ENCODE measurements around the gene KIAA1671. TPM values are rescaled to one million over a fixed set of nuclear protein-coding genes. Genes with fewer than 3 reads are reported as not detected.
"Not testable (repeated sequence)": the region's sequence is repeated elsewhere in the genome, so short reads cannot be mapped to it uniquely, and the experiment has no call there.

The KIAA1671 gene
- total and polyA plus RNA-seq, 4 donors: 8.7 to 35.9 (median 19.1) TPM

- Histone ChIP-seq H3K9me3 (ENCODE audit: control insufficient read depth in 4 of 4, low read length in 3 of 4) (peaks cover 0 to 6% (median 2%) of the 10 kb centered on the region in 4 donors), H3K4me3 (ENCODE audit: low read depth in 1 of 3, low read length in 3 of 3) (no peak overlapping the region), H3K4me1 (ENCODE audit: control insufficient read depth in 4 of 4, insufficient read depth in 4 of 4, low read length in 3 of 4) (no peaks in the 10 kb centered on the region), H3K9ac (ENCODE audit: low read depth in 1 of 2, low read length in 2 of 2) (no peak overlapping the region), H3K27ac (ENCODE audit: low read depth in 1 of 2, low read length in 2 of 2) (no peak overlapping the region), H3K27me3 (ENCODE audit: control insufficient read depth in 4 of 4, insufficient read depth in 4 of 4, low read length in 3 of 4) (no peaks in the 10 kb centered on the region), H3K36me3 (ENCODE audit: control insufficient read depth in 4 of 4, insufficient read depth in 3 of 4, low read depth in 1 of 4, low read length in 3 of 4) (no peaks in the 10 kb centered on the region)
- no peak for TF ChIP-seq JUND (IDR thresholded peaks at IDR 0.05)
- no peak for TF ChIP-seq GABPA (IDR thresholded peaks at IDR 0.05 in 1 of 2, conservative IDR thresholded peaks at IDR 0.05 in 1 of 2)
- TF ChIP-seq TAF1 (conservative IDR thresholded peaks at IDR 0.05): no peak
- TF ChIP-seq HNF4G (IDR thresholded peaks at IDR 0.05): no peak
- no peak for TF ChIP-seq EGR1 (IDR thresholded peaks at IDR 0.05; ENCODE audit: low read depth in 2 of 2)
- TF ChIP-seq SP1 (IDR thresholded peaks at IDR 0.05): no peak
- no peak for TF ChIP-seq RAD21 (IDR thresholded peaks at IDR 0.05)
- TF ChIP-seq NR2F2 (IDR thresholded peaks at IDR 0.05): no peak
- WGBS: 100% methylated on average over 1 of the region's 1 CpG
- no peak for DNase-seq (ENCODE audit: low spot score)
Observed at GRCh38 chr22:24905909-24906308, 46.6 kb upstream of the KIAA1671 start.

GRCh38 chr22:24907101-24907500, 45.4 kb upstream of the KIAA1671 start:
- H3K9me3 ChIP-seq (ENCODE audit: control insufficient read depth in 4 of 4, low read length in 3 of 4); H3K9ac ChIP-seq (ENCODE audit: low read depth in 1 of 2, low read length in 2 of 2); H3K27ac ChIP-seq (ENCODE audit: low read depth in 1 of 2, low read length in 2 of 2); H3K36me3 ChIP-seq (ENCODE audit: control insufficient read depth in 4 of 4, insufficient read depth in 3 of 4, low read depth in 1 of 4, low read length in 3 of 4); H3K27me3 ChIP-seq (ENCODE audit: control insufficient read depth in 4 of 4, insufficient read depth in 4 of 4, low read length in 3 of 4); H3K4me3 ChIP-seq (ENCODE audit: low read depth in 1 of 3, low read length in 3 of 3); DNase-seq (ENCODE audit: low spot score); H3K4me1 ChIP-seq (ENCODE audit: control insufficient read depth in 4 of 4, insufficient read depth in 4 of 4, low read length in 3 of 4): not testable (repeated sequence)
- WGBS: 98% methylated on average over 3 of the region's 3 CpGs

- no peak overlapping the region for H3K27ac ChIP-seq (ENCODE audit: low read depth in 1 of 2, low read length in 2 of 2)
- 64% methylated on average over 4 of the region's 4 CpGs for WGBS
- TF ChIP-seq REST (IDR thresholded peaks at IDR 0.05): no peak
- peak; percentile 36 to 71 for TF ChIP-seq HNF4A (conservative IDR thresholded peaks at IDR 0.05)
- TF ChIP-seq YY1 (IDR thresholded peaks at IDR 0.05): no peak
- no peak for TF ChIP-seq SP1 (IDR thresholded peaks at IDR 0.05)
- TF ChIP-seq RAD21 (IDR thresholded peaks at IDR 0.05): no peak
- no peaks in the 10 kb centered on the region for H3K27me3 ChIP-seq (ENCODE audit: control insufficient read depth in 4 of 4, insufficient read depth in 4 of 4, low read length in 3 of 4)
- H3K4me3 ChIP-seq (ENCODE audit: low read depth in 1 of 3, low read length in 3 of 3): no peak overlapping the region
- DNase-seq (ENCODE audit: low spot score): no peak
- no peaks in the 10 kb centered on the region for H3K36me3 ChIP-seq (ENCODE audit: control insufficient read depth in 4 of 4, insufficient read depth in 3 of 4, low read depth in 1 of 4, low read length in 3 of 4)
- no peaks in the 10 kb centered on the region for H3K9me3 ChIP-seq (ENCODE audit: control insufficient read depth in 4 of 4, low read length in 3 of 4)
- peaks cover 0 to 10% (median 3%) of the 10 kb centered on the region in 4 donors for H3K4me1 ChIP-seq (ENCODE audit: control insufficient read depth in 4 of 4, insufficient read depth in 4 of 4, low read length in 3 of 4)
- H3K9ac ChIP-seq (ENCODE audit: low read depth in 1 of 2, low read length in 2 of 2): no peak overlapping the region
Observed at GRCh38 chr22:24920029-24920428, 32.5 kb upstream of the KIAA1671 start.

All from liver (tissue), 9 donors.